Lung (tissue), 12 donors: Measurements from ENCODE around the gene APH1B. TPM values are rescaled to one million over a fixed set of nuclear protein-coding genes. Genes with fewer than 3 reads are reported as not detected.

Experiments
- ATAC-seq: fragments of 200-7000 bp; cut with Tn5 transposase; one replicate; pipeline ENCODE4 v1.9.1; 2020; ENCODE audit warnings: moderate number of reproducible peaks; ENCODE audit not compliant: insufficient read depth, low FRiP score
- DNase-seq, 3 donors: peaks; one replicate each; pipeline ENCODE4 v3.0.0-alpha.2; 2013 to 2017
- H3K27ac ChIP-seq, 2 donors: one replicate each; pipeline ENCODE4 v1.5.1; 2013; ENCODE audit warnings: mild to moderate bottlenecking in 2 of 2, moderate library complexity in 2 of 2, control low read depth in 1 of 2, inconsistent platforms in 1 of 2, low read depth in 1 of 2, low read length in 1 of 2
- H3K27me3 ChIP-seq, 3 donors: one replicate each; pipeline ENCODE4 v1.5.1; 2013; ENCODE audit warnings: low read length in 2 of 3; ENCODE audit not compliant: control insufficient read depth in 3 of 3, insufficient read depth in 3 of 3
- H3K36me3 ChIP-seq, 4 donors: one replicate each; pipeline ENCODE4 v1.5.1; 2013; ENCODE audit warnings: low read length in 4 of 4, mild to moderate bottlenecking in 1 of 4, moderate library complexity in 1 of 4; ENCODE audit not compliant: control insufficient read depth in 4 of 4, insufficient read depth in 4 of 4
- H3K4me1 ChIP-seq, 5 donors: one replicate each; pipeline ENCODE4 v1.5.1; 2013; ENCODE audit warnings: low read length in 5 of 5, mild to moderate bottlenecking in 2 of 5, moderate library complexity in 1 of 5; ENCODE audit not compliant: control insufficient read depth in 5 of 5, insufficient read depth in 5 of 5
- H3K4me3 ChIP-seq: one replicate; pipeline ENCODE4 v1.5.1; 2013; ENCODE audit warnings: mild to moderate bottlenecking, control low read depth, moderate library complexity
- H3K9ac ChIP-seq, 2 donors: one replicate each; pipeline ENCODE4 v1.5.1; 2013; ENCODE audit warnings: low read length in 2 of 2, control low read depth in 1 of 2; ENCODE audit not compliant: insufficient read depth in 1 of 2
- H3K9me3 ChIP-seq, 4 donors: one replicate each; pipeline ENCODE4 v1.5.1; 2013; ENCODE audit warnings: low read length in 3 of 4, mild to moderate bottlenecking in 1 of 4, moderate library complexity in 1 of 4; ENCODE audit not compliant: control insufficient read depth in 4 of 4, insufficient read depth in 3 of 4
- CTCF ChIP-seq: IDR thresholded peaks from 2 replicates; pipeline ENCODE4 v1.5.1; 2012; ENCODE audit warnings: mild to moderate bottlenecking; ENCODE audit errors: control extremely low read depth, extremely low read depth
- WGBS, 2 donors: extraction: QIAGEN DNeasy Blood & Tissue Kit; methylation state at CpG; one replicate each; pipeline ENCODE4 v1.1.7; 2013; 5-methylcytosine and 5-hydroxymethylcytosine counted together
- polyA plus RNA-seq, 2 donors: library from polyadenylated mRNA; stranded (reverse); fragments of 200-250 nt; gene quantifications; one replicate each; pipeline ENCODE4 v1.2.1, GENCODE V29; 2013
- total RNA-seq, 2 donors: library from RNA; depleted of rRNA in 1 of 2; stranded (reverse); fragments of >200 nt in 1 of 2; gene quantifications; one replicate each; pipeline ENCODE4 v1.2.1, GENCODE V29; 2014 to 2021
- donor health status: control.
- donor health status: control.
- donor health status: Bipolar disorder and iron deficiency.
- donor health status: healthy.
- donor health status: DM: yes; HTN: yes; CAD: no.

The APH1B gene
- total and polyA plus RNA-seq, 4 donors = 17.5 to 29.9 (median 21.9) TPM

DNA sequence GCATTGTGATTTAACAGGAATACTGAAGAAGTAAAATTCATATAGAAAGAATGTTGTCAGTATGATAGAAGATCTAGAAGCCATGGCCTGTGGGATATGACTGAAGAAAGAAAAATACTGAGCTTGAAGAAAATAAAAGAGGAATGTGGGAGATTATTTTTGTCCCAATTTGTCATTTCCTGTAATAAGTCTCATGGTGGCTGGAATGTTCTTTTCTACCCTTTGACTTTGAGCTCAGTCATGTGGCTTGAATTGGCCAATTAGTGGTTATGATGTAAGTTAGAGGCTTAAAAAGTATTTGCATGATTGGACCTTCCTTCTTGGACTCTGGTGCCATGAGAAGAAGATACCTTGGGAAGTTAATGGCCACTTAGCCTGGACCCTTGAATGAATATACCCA, 14.1 kb downstream of the APH1B start:
- Histone ChIP-seq H3K4me3 (no peak overlapping the region), H3K4me1 (no peaks in the 10 kb centered on the region), H3K9me3 (no peaks in the 10 kb centered on the region), H3K27me3 (no peaks in the 10 kb centered on the region), H3K9ac (no peak overlapping the region), H3K27ac (no peak overlapping the region), H3K36me3 (peaks cover 0 to 16% (median 4%) of the 10 kb centered on the region in 4 donors)
- DNase-seq (peak in 1 of 3 donors; percentile 13), ATAC-seq (no peak)
- no peak for TF ChIP-seq CTCF

- Histone ChIP-seq H3K4me1 (no peaks in the 10 kb centered on the region), H3K27ac (no peak overlapping the region), H3K36me3 (peaks cover 0 to 16% (median under 1%) of the 10 kb centered on the region in 4 donors), H3K27me3 (no peaks in the 10 kb centered on the region), H3K4me3 (no peak overlapping the region), H3K9me3 (no peaks in the 10 kb centered on the region), H3K9ac (no peak overlapping the region)
- ATAC-seq (no peak), DNase-seq (no peak)
- TF ChIP-seq CTCF = no peak
- 93 to 94% methylated on average over 3 of the region's 3 CpGs for WGBS, 2 donors
Observed at GRCh38 chr15:63292241-63292640, 14.8 kb downstream of the APH1B start.

- H3K4me1 ChIP-seq = no peaks in the 10 kb centered on the region
- ATAC-seq (no peak), DNase-seq (no peak)
- no peak for TF ChIP-seq CTCF
- no peak overlapping the region for H3K4me3 ChIP-seq
- H3K27me3 ChIP-seq = no peaks in the 10 kb centered on the region
- WGBS, 2 donors = 86 to 94% methylated on average over 5 of the region's 5 CpGs
- peaks cover 0 to 16% (median 0%) of the 10 kb centered on the region in 4 donors for H3K36me3 ChIP-seq
- H3K9ac ChIP-seq = no peak overlapping the region
- no peak overlapping the region for H3K27ac ChIP-seq
- no peaks in the 10 kb centered on the region for H3K9me3 ChIP-seq
Observed at GRCh38 chr15:63292771-63293170, 15.4 kb downstream of the APH1B start.

- Histone ChIP-seq H3K4me3 (no peak overlapping the region), H3K36me3 (peaks cover 0 to 10% (median 1%) of the 10 kb centered on the region in 4 donors), H3K27me3 (no peaks in the 10 kb centered on the region), H3K4me1 (no peaks in the 10 kb centered on the region), H3K9me3 (no peaks in the 10 kb centered on the region), H3K9ac (no peak overlapping the region), H3K27ac (no peak overlapping the region)
- ATAC-seq (no peak), DNase-seq (no peak)
- WGBS, 2 donors = 47 to 81% methylated on average over 3 of the region's 3 CpGs
- TF ChIP-seq CTCF = no peak
Observed at GRCh38 chr15:63294359-63294758, 17.0 kb downstream of the APH1B start.
